ENCODE results near the gene URB1. TPM values are rescaled to one million over a fixed set of nuclear protein-coding genes. Genes with fewer than 3 reads are reported as not detected.

Gene URB1
- total RNA-seq, 4 donors from 2014 or later: 13.7 to 17.7 (median 15.2) TPM

DNA sequence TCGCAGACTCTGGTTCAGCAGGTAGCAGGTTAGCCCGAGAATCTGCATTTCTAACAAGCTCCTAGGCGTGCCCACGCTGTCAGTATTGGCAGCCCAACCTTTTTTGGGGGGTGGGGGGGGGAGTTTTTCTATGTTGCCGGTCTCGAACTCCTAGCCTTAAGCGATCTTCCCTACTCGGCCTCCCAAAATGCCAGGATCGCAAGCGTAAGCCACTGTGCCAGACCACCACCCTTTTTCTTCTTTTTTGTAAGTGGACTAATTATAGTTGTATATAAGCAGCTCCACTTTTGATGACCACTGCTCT lies 113.5 kb downstream of the URB1 start:
- H3K4me1 ChIP-seq: peaks cover 14 to 25% of the 10 kb centered on the region in 2 donors
- no peaks in the 10 kb centered on the region for H3K36me3 ChIP-seq
- intact Hi-C loops (cut with DNase I; ENCODE audit: low total_unique reads) (loop anchor here (5.0 to 10.0 kb wide), 3 partner anchors 115 to 402 kb away; partner anchors contain the start of gene URB1), in situ Hi-C loops (cut with MboI; ENCODE audit: low sequenced_read_pairs in 4 of 4) (no loop called here)
- no peaks in the 10 kb centered on the region for H3K9me3 ChIP-seq
- H3K27me3 ChIP-seq: no peaks in the 10 kb centered on the region
- ATAC-seq (no peak), DNase-seq (no peak)
- no peak for TF ChIP-seq POLR2A (IDR thresholded peaks at IDR 0.05)
- TF ChIP-seq, protein P1, sequence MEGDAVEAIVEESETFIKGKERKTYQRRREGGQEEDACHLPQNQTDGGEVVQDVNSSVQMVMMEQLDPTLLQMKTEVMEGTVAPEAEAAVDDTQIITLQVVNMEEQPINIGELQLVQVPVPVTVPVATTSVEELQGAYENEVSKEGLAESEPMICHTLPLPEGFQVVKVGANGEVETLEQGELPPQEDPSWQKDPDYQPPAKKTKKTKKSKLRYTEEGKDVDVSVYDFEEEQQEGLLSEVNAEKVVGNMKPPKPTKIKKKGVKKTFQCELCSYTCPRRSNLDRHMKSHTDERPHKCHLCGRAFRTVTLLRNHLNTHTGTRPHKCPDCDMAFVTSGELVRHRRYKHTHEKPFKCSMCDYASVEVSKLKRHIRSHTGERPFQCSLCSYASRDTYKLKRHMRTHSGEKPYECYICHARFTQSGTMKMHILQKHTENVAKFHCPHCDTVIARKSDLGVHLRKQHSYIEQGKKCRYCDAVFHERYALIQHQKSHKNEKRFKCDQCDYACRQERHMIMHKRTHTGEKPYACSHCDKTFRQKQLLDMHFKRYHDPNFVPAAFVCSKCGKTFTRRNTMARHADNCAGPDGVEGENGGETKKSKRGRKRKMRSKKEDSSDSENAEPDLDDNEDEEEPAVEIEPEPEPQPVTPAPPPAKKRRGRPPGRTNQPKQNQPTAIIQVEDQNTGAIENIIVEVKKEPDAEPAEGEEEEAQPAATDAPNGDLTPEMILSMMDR (IDR thresholded peaks at IDR 0.05 in 4 of 5, conservative IDR thresholded peaks at IDR 0.05 in 1 of 5): no peak
- peak overlapping the region; percentile 82 to 98 (median 92) for H3K4me3 ChIP-seq
- peak overlapping the region; percentile 41 to 72 (median 60) for H3K27ac ChIP-seq

DNA sequence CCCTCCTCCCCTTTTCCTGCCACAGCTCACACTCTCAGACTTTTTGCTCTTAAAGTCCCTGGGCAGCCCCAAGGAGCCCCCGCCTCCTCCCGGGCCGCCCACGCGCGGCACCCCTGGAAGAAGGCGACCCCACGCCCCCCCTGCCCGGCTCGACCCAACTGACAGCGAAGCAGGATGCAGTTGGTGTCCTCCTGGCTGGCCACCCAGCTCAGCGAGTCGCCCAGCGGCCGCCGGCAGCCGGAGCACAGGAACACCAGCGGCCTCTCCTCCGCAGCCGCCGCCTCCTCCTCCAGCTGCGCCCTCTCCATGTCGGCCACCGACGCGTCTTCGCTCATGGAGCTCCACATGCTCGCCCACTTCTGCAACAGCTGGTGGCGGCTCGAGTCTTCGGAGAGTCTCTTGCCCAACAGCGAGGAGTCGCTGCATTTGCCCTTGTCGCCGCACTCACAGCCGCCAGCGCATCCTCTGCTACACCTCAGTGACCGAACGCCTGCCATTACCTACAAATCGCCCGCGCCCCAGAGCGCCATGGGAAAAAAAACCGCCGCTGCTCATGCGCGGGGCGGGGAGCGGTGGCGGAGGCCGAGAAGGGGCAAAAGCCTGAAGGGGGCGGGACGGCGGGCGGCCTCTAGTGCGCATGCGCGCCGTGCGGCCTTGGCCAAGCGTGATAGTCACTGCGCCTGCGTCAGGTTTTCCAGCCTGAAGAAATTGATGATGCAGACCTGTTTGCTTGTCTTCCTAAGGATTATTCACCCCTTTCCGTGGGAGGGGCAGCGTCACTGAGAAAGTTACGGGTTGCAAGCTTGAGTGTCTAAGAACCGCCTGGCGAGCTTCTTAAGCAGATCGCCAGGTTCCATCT lies 114.1 kb downstream of the URB1 start, which contains the start of gene MIS18A:
MIS18A (minus strand) TSS at position 532 of the 859 bp plus-strand sequence; CDS start at position 497, 35 bp downstream.
- Histone ChIP-seq H3K4me1 (peaks cover 14 to 25% of the 10 kb centered on the region in 2 donors), H3K27me3 (no peaks in the 10 kb centered on the region), H3K4me3 (peak within 1 kb of the TSS; percentile 82 to 98 (median 92)), H3K36me3 (no peaks in the 10 kb centered on the region), H3K9me3 (no peaks in the 10 kb centered on the region), H3K27ac (peak within 1 kb of the TSS; percentile 41 to 72 (median 60))
- in situ Hi-C loops (cut with MboI; ENCODE audit: low sequenced_read_pairs in 4 of 4): no loop called here
- intact Hi-C loops (cut with DNase I; ENCODE audit: low total_unique reads): loop anchor here (5.0 to 10.0 kb wide), 3 partner anchors 116 to 401 kb away; partner anchors contain the start of gene URB1
- peak; percentile 9 to 33 for TF ChIP-seq POLR2A (IDR thresholded peaks at IDR 0.05)
- TF ChIP-seq, protein P1 (IDR thresholded peaks at IDR 0.05 in 4 of 5, conservative IDR thresholded peaks at IDR 0.05 in 1 of 5): peak in 2 of 5 experiments; percentile 9 to 12
- peak; percentile 86 to 93 for DNase-seq
- ATAC-seq: peak; percentile 95 to 98

DNA sequence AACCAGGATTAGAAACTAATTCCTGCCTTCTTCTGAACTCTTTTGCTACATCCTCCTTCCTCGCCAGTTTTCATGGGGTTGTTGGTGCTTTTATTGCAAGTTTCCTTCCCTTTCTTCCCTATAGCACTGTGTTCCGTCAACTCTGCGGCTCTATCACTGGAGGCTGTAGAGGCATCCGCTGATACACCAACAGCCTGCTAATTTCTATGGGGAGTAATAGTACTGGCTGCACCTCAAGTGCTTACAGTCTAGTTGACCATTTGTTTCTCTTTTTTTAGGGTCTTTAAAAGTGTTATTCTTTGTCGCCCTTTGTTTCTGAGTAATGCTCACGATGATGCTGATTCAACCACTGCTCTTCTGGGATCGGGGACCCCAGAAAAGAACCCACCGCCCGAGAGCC lies 114.7 kb downstream of the URB1 start:
- no peak for ATAC-seq
- Histone ChIP-seq H3K27me3 (no peaks in the 10 kb centered on the region), H3K27ac (peak overlapping the region in 1 of 4 donors; percentile 53), H3K9me3 (no peaks in the 10 kb centered on the region), H3K4me1 (peaks cover 14 to 25% of the 10 kb centered on the region in 2 donors), H3K4me3 (peak overlapping the region; percentile 82 to 98 (median 92)), H3K36me3 (no peaks in the 10 kb centered on the region)
- in situ Hi-C loops (cut with MboI; ENCODE audit: low sequenced_read_pairs in 4 of 4) (no loop called here), intact Hi-C loops (cut with DNase I; ENCODE audit: low total_unique reads) (loop anchor here (5.0 to 10.0 kb wide), 3 partner anchors 117 to 401 kb away; partner anchors contain the start of gene URB1)
- DNase-seq: no peak
- TF ChIP-seq, protein P1 (IDR thresholded peaks at IDR 0.05 in 4 of 5, conservative IDR thresholded peaks at IDR 0.05 in 1 of 5): no peak
- no peak for TF ChIP-seq POLR2A (IDR thresholded peaks at IDR 0.05)

DNA sequence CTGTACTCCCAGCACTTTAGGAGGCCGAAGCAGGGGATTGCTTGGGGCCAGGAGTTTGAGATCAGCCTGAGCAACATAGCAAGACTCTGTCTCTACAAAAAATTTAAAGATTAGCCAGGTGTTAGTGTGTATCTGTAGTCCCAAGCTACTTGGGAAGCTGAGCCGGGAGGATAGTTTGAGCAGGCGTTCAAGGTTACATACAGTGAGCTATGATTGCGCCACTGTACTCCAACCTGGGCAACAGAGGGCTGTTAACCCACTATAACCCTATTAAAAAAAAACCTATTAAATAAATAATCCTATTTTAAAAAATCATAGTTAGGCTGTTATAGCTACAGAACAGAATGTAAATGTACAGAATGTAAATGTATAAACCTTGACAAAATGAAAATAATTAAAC lies 116.1 kb downstream of the URB1 start:
- intact Hi-C loops (cut with DNase I; ENCODE audit: low total_unique reads): loop anchor here (5.0 to 10.0 kb wide), 3 partner anchors 118 to 399 kb away; partner anchors contain the start of gene URB1
- no peaks in the 10 kb centered on the region for H3K9me3 ChIP-seq
- in situ Hi-C loops (cut with MboI; ENCODE audit: low sequenced_read_pairs in 4 of 4): no loop called here
- no peak for ATAC-seq
- H3K4me1 ChIP-seq: peaks cover 14 to 25% of the 10 kb centered on the region in 2 donors
- no peak for TF ChIP-seq POLR2A (IDR thresholded peaks at IDR 0.05)
- TF ChIP-seq, protein P1 (IDR thresholded peaks at IDR 0.05 in 4 of 5, conservative IDR thresholded peaks at IDR 0.05 in 1 of 5): no peak
- no peaks in the 10 kb centered on the region for H3K27me3 ChIP-seq
- H3K36me3 ChIP-seq: no peaks in the 10 kb centered on the region
- H3K4me3 ChIP-seq: no peak overlapping the region
- no peak overlapping the region for H3K27ac ChIP-seq
- no peak for DNase-seq

Data from gastrocnemius medialis (tissue), 4 donors.